Activated B cell treated with CpG ODN at 0.5 μM for 24 hours (primary cell): ENCODE data around the gene PDIA4. TPM values are rescaled to one million over a fixed set of nuclear protein-coding genes. Genes with fewer than 3 reads are reported as not detected.

Experiments
- ATAC-seq: fragments of 200-7000 bp; cut with Tn5 transposase; one replicate; pipeline ENCODE4 v1.10.0; 2021; ENCODE audit warnings: low read depth, mild to moderate bottlenecking, moderate library complexity
- CTCF ChIA-PET: fragments of 350-600 bp; sonication (Branson Sonifier 250); formaldehyde crosslinking; loops from one replicate; lab custom pipeline; 2021; ENCODE audit warnings: antibody characterized with exemption; lab: Charles Lee
- POLR2A ChIA-PET: fragments of 350-600 bp; sonication (Branson Sonifier 250); formaldehyde crosslinking; loops from one replicate; lab custom pipeline; 2021; ENCODE audit warnings: antibody characterized with exemption; lab: Charles Lee
- DNase-seq: peaks from one replicate; pipeline ENCODE4 v3.0.0; 2022
- H3K27ac Mint-ChIP-seq: one replicate; pipeline ENCODE4 v1.8.0; 2020; ENCODE audit warnings: mixed read lengths
- H3K27me3 Mint-ChIP-seq: one replicate; pipeline ENCODE4 v1.8.0; 2021; ENCODE audit warnings: mixed read lengths
- H3K36me3 Mint-ChIP-seq: one replicate; pipeline ENCODE4 v1.8.0; 2021; ENCODE audit warnings: low read depth, mixed read lengths
- H3K4me1 Mint-ChIP-seq: one replicate; pipeline ENCODE4 v1.8.0; 2021; ENCODE audit warnings: mixed read lengths
- H3K4me3 Mint-ChIP-seq: one replicate; pipeline ENCODE4 v1.8.0; 2020; ENCODE audit warnings: mild to moderate bottlenecking, mixed read lengths
- H3K9me3 Mint-ChIP-seq: one replicate; pipeline ENCODE4 v1.8.0; 2020; ENCODE audit warnings: mixed read lengths
- CTCF ChIP-seq: fragments of 200-600 bp; IDR thresholded peaks from one replicate; pipeline ENCODE4 v1.8.0; 2022; ENCODE audit warnings: antibody characterized with exemption, mild to moderate bottlenecking
- intact Hi-C: fragments of 100-400 bp; cut with micrococcal nuclease; formaldehyde crosslinking; loops from one replicate; pipeline ENCODE4 v1.15.1; 2024
- total RNA-seq: library from RNA; stranded (reverse); gene quantifications from 2 replicates; pipeline ENCODE4 v1.2.3, GENCODE V29; 2022

The PDIA4 gene
- total RNA-seq: 57.4 and 59.4 TPM in 2 replicates

- CTCF ChIA-PET: interaction anchor here (0.8 to 2.4 kb wide), 4 partner anchors 18 to 37 kb away, joined by 3 to 15 read pairs (median 4); no protein-coding TSS in a partner anchor
- peak; percentile 87 for ATAC-seq
- H3K9me3 Mint-ChIP-seq: no peaks in the 10 kb centered on the region
- H3K36me3 Mint-ChIP-seq: peaks cover 17% of the 10 kb centered on the region
- POLR2A ChIA-PET: interaction anchor here (0.6 to 2.0 kb wide), 16 partner anchors 11 to 432 kb away, joined by 3 to 10 read pairs (median 4); partner anchors contain the start of genes CUL1, ZNF398, ZNF425 and ZNF777
- peak; percentile 99 for DNase-seq
- H3K27ac Mint-ChIP-seq: peak within 1 kb of the TSS; percentile 89
- TF ChIP-seq CTCF: no peak
- no peaks in the 10 kb centered on the region for H3K27me3 Mint-ChIP-seq
- peak within 1 kb of the TSS; percentile 92 for H3K4me3 Mint-ChIP-seq
- intact Hi-C loops: loop anchor here (1.0 to 10.0 kb wide), 13 partner anchors 23 to 810 kb away; partner anchors contain the start of genes CUL1, EZH2, ZNF282 and ZNF398
- H3K4me1 Mint-ChIP-seq: peaks cover 39% of the 10 kb centered on the region
These were observed at the start of gene PDIA4 for GRCh38 chr7:149028346-149029109. PDIA4 (minus strand) TSS chr7:149028505; CDS start chr7:149028408, 97 bp downstream.

GRCh38 chr7:149077594-149077993 lies 49.3 kb upstream of the PDIA4 start:
- intact Hi-C loops: no loop called here

GRCh38 chr7:149075286-149075685 lies 47.0 kb upstream of the PDIA4 start:
- intact Hi-C loops: no loop called here
- H3K36me3 Mint-ChIP-seq: peaks cover 45% of the 10 kb centered on the region
- DNase-seq (no peak), ATAC-seq (no peak)
- no peaks in the 10 kb centered on the region for H3K4me1 Mint-ChIP-seq
- ChIA-PET CTCF (no interaction called here), POLR2A (no interaction called here)
- H3K27me3 Mint-ChIP-seq: no peaks in the 10 kb centered on the region
- no peak for TF ChIP-seq CTCF
- no peaks in the 10 kb centered on the region for H3K9me3 Mint-ChIP-seq
- no peak overlapping the region for H3K27ac Mint-ChIP-seq
- no peak overlapping the region for H3K4me3 Mint-ChIP-seq

More at GRCh38 chr7:149077594-149077993, 49.3 kb upstream of the PDIA4 start:
- Mint-ChIP-seq H3K27me3 (no peaks in the 10 kb centered on the region), H3K4me3 (no peak overlapping the region), H3K36me3 (peaks cover 30% of the 10 kb centered on the region), H3K9me3 (no peaks in the 10 kb centered on the region), H3K4me1 (peaks cover 5% of the 10 kb centered on the region), H3K27ac (no peak overlapping the region)
- POLR2A ChIA-PET: no interaction called here
- ATAC-seq (no peak), DNase-seq (no peak)
- no peak for TF ChIP-seq CTCF
- CTCF ChIA-PET: interaction anchor here (1.0 kb wide), 1 partner anchor 12 kb away, joined by 4 read pairs; no protein-coding TSS in a partner anchor

GRCh38 chr7:149074116-149074885 lies 46.0 kb upstream of the PDIA4 start:
- no peak overlapping the region for H3K27ac Mint-ChIP-seq
- H3K4me3 Mint-ChIP-seq: no peak overlapping the region
- no peaks in the 10 kb centered on the region for H3K27me3 Mint-ChIP-seq
- no peaks in the 10 kb centered on the region for H3K9me3 Mint-ChIP-seq
- intact Hi-C loops: no loop called here
- no peaks in the 10 kb centered on the region for H3K4me1 Mint-ChIP-seq
- no peak for ATAC-seq
- no peak for TF ChIP-seq CTCF
- no peak for DNase-seq
- H3K36me3 Mint-ChIP-seq: peaks cover 44% of the 10 kb centered on the region
- ChIA-PET POLR2A (interaction anchor here (0.6 kb wide), 1 partner anchor 1823 kb away, joined by 3 read pairs; no protein-coding TSS in a partner anchor), CTCF (interaction anchor here (1.2 kb wide), 1 partner anchor 8 kb away, joined by 4 read pairs; no protein-coding TSS in a partner anchor)
